Parathyroid adenoma (tissue), 2 donors: Measurements from ENCODE around the gene FAM53B.

Experiments
- H2AFZ ChIP-seq: fragments of 300-600 bp; sonication (generic); one replicate; pipeline ENCODE4 v1.7.0; 2017; ENCODE audit warnings: antibody characterized with exemption, mild to moderate bottlenecking
- H3K27ac ChIP-seq: fragments of 300-600 bp; sonication (generic); one replicate; pipeline ENCODE4 v1.7.0; 2017
- H3K27me3 ChIP-seq: fragments of 300-600 bp; sonication (generic); one replicate; pipeline ENCODE4 v1.7.0; 2017; ENCODE audit warnings: low read length; ENCODE audit not compliant: control insufficient read depth, insufficient read depth
- H3K36me3 ChIP-seq: fragments of 300-600 bp; sonication (generic); one replicate; pipeline ENCODE4 v1.7.0; 2017; ENCODE audit warnings: low read length; ENCODE audit not compliant: control insufficient read depth, insufficient read depth
- H3K4me1 ChIP-seq: fragments of 300-600 bp; sonication (generic); one replicate; pipeline ENCODE4 v1.7.0; 2017; ENCODE audit warnings: control low read depth
- H3K4me2 ChIP-seq: fragments of 300-600 bp; sonication (generic); one replicate; pipeline ENCODE4 v1.7.0; 2017; ENCODE audit warnings: low read length
- H3K4me3 ChIP-seq: fragments of 300-600 bp; sonication (generic); one replicate; pipeline ENCODE4 v1.7.0; 2017; ENCODE audit warnings: low read depth, low read length
- H3K79me2 ChIP-seq: fragments of 300-600 bp; sonication (generic); one replicate; pipeline ENCODE4 v1.7.0; 2017; ENCODE audit warnings: control low read depth
- H3K9ac ChIP-seq: fragments of 300-600 bp; sonication (generic); one replicate; pipeline ENCODE4 v1.7.0; 2017; ENCODE audit warnings: mild to moderate bottlenecking
- H3K9me3 ChIP-seq: fragments of 300-600 bp; sonication (generic); one replicate; pipeline ENCODE4 v1.7.0; 2017; ENCODE audit warnings: low read length; ENCODE audit not compliant: control insufficient read depth
- TF ChIP-seq, protein P1 (sequence below): fragments of 300-600 bp; sonication (generic); IDR thresholded peaks from one replicate; pipeline ENCODE4 v1.7.0; 2017; ENCODE audit warnings: antibody characterized with exemption, mild to moderate bottlenecking
- donor health status: primary hyperparathyroidism.

Gene FAM53B

GRCh38 chr10:124724279-124725027, 19.7 kb downstream of the FAM53B start:
- no peak overlapping the region for H3K4me3 ChIP-seq
- TF ChIP-seq, protein P1, sequence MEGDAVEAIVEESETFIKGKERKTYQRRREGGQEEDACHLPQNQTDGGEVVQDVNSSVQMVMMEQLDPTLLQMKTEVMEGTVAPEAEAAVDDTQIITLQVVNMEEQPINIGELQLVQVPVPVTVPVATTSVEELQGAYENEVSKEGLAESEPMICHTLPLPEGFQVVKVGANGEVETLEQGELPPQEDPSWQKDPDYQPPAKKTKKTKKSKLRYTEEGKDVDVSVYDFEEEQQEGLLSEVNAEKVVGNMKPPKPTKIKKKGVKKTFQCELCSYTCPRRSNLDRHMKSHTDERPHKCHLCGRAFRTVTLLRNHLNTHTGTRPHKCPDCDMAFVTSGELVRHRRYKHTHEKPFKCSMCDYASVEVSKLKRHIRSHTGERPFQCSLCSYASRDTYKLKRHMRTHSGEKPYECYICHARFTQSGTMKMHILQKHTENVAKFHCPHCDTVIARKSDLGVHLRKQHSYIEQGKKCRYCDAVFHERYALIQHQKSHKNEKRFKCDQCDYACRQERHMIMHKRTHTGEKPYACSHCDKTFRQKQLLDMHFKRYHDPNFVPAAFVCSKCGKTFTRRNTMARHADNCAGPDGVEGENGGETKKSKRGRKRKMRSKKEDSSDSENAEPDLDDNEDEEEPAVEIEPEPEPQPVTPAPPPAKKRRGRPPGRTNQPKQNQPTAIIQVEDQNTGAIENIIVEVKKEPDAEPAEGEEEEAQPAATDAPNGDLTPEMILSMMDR: no peak
- H3K4me2 ChIP-seq: peak overlapping the region; percentile 43
- no peaks in the 10 kb centered on the region for H3K27me3 ChIP-seq
- peaks cover 71% of the 10 kb centered on the region for H3K79me2 ChIP-seq
- peaks cover 48% of the 10 kb centered on the region for H3K4me1 ChIP-seq
- no peaks in the 10 kb centered on the region for H3K9me3 ChIP-seq
- no peak overlapping the region for H3K9ac ChIP-seq
- H3K27ac ChIP-seq: peak overlapping the region; percentile 86
- no peaks in the 10 kb centered on the region for H3K36me3 ChIP-seq
- no peak overlapping the region for H2AFZ ChIP-seq

- TF ChIP-seq, protein P1: no peak
- Histone ChIP-seq H3K79me2 (peaks cover 73% of the 10 kb centered on the region), H3K9me3 (no peaks in the 10 kb centered on the region), H3K4me3 (no peak overlapping the region), H3K4me1 (peaks cover 54% of the 10 kb centered on the region), H3K27me3 (no peaks in the 10 kb centered on the region), H2AFZ (no peak overlapping the region), H3K4me2 (peak overlapping the region; percentile 43), H3K27ac (peak overlapping the region; percentile 86), H3K9ac (no peak overlapping the region), H3K36me3 (no peaks in the 10 kb centered on the region)
Measured at GRCh38 chr10:124723826-124724225, 20.4 kb downstream of the FAM53B start.

DNA sequence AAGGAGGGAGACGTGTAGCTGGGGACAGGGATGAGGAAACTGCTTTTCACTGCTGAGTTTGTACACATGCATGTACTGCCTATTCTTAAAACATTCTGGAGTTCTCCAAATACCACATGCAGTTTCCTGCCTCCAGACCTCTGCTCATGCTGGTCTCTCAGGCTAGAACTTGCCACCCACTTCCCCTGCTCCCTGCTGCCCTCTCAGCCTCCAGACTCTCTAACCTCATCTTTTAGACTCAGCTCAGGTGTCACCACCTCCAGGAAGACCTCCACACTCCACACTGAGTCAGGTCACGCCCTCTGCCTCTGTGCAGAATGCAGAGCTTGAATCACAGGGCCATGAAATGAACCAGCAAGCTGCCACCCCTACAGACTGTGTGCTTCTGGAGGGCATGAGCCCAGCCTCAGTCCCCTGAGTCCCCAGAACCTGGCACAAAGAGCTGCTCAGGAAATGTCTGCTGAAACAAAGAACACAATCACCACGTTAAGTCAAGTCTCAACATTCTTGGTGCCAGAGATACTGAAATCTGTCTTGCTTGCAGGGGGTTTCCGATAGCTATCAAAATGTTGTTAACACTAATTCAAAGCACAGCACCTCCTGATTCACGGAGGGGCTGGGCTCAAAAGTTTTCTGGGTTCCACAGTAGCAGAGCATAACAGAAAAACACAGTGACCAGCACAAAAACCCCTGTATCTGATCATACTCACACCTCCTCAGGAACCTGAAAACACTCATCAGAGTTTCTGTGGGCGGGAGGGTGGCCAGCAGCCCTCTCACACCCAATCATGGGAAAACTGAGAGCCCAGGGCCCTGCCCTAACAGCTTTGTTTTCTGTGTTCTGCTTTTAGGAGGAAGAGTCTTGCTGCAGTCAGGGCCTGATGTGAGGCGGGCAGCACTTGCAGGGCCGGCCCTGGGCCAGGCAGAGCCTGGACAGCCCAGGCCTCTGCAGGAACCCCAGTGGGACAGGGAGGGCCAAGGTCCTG, 21.1 kb downstream of the FAM53B start:
- no peak overlapping the region for H3K9ac ChIP-seq
- H2AFZ ChIP-seq: no peak overlapping the region
- TF ChIP-seq, protein P1: no peak
- no peaks in the 10 kb centered on the region for H3K27me3 ChIP-seq
- H3K27ac ChIP-seq: peak overlapping the region; percentile 86
- H3K4me2 ChIP-seq: peak overlapping the region; percentile 43
- no peak overlapping the region for H3K4me3 ChIP-seq
- H3K4me1 ChIP-seq: peaks cover 59% of the 10 kb centered on the region
- H3K9me3 ChIP-seq: no peaks in the 10 kb centered on the region
- H3K79me2 ChIP-seq: peaks cover 74% of the 10 kb centered on the region
- no peaks in the 10 kb centered on the region for H3K36me3 ChIP-seq

DNA sequence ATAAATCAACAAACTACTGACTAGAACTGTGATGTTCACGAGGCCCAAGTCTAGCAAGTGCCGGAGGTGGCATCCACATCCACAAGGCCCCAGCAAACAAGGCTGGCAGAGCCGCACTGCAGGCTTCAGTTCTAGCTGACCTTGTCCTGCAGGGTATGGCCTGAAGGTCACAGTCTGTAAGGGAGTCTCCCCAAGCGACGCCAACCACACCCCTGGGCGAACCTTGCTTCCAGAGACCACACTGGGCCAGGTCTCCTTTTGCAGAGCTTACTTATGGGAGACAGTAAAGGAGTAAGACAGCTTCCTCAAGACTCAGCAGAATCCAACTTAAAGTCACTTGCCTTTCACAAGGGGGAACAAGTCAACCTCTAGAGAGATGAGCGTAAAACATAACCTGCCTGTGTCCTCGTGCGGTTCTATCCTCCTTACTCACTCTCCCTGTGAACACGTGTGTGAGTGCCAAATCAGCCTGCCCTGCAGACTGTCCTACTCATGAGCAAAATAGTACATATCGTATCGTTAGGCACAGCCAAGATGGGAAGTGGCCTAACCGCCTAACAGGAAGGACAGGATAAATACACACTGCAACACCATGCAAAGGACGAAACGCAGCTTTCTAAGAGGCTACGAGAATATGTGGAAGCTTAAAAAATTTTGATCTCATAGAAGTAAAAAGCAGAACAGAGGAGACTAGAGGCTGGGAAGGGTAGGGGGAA, 22.7 kb downstream of the FAM53B start:
- Histone ChIP-seq H3K4me1 (peaks cover 61% of the 10 kb centered on the region), H3K79me2 (peaks cover 80% of the 10 kb centered on the region), H3K4me2 (no peak overlapping the region), H3K27ac (peak overlapping the region; percentile 37), H3K9me3 (no peaks in the 10 kb centered on the region), H3K9ac (no peak overlapping the region), H3K4me3 (no peak overlapping the region), H2AFZ (no peak overlapping the region), H3K27me3 (no peaks in the 10 kb centered on the region), H3K36me3 (no peaks in the 10 kb centered on the region)
- TF ChIP-seq, protein P1: no peak
